IMR-90 (cell line): Measurements from ENCODE around the gene PKIG. TPM values are rescaled to one million over a fixed set of nuclear protein-coding genes. Genes with fewer than 3 reads are reported as not detected.

ENCODE experiments used
- ATAC-seq: fragments of 200-7000 bp; cut with Tn5 transposase; 2 replicates; pipeline ENCODE4 v1.9.1; 2020; ENCODE audit warnings: low read depth, mild to moderate bottlenecking, moderate library complexity
- BruUV-seq: library from RNA; stranded (reverse); fragments of 400-500 nt; replicated peaks from 2 replicates; lab custom pipeline; 2021; lab: Mats Ljungman, UMichigan
- CTCF ChIA-PET: fragments of 300-600 bp; formaldehyde crosslinking; extraction: SDS; loops from one replicate; lab custom pipeline; 2021; ENCODE audit warnings: antibody characterized with exemption; lab: Yijun Ruan, JAX
- POLR2A ChIA-PET: fragments of 300-600 bp; sonication (Branson Sonifier 250); formaldehyde crosslinking; loops from one replicate; lab custom pipeline; 2022; ENCODE audit warnings: antibody characterized with exemption; ENCODE audit not compliant: unreplicated experiment; lab: Charles Lee
- DNase-seq: peaks from one replicate; pipeline ENCODE4 v3.0.0; 2013
- H2AFZ ChIP-seq: replicated peaks from 2 replicates; pipeline ENCODE3; 2013; ENCODE audit warnings: low read length, mild to moderate bottlenecking; ENCODE audit not compliant: poor library complexity
- H2AK5ac ChIP-seq: 2 replicates; pipeline ENCODE4 v1.6.1; 2013; ENCODE audit warnings: low read depth, low read length, inconsistent platforms
- H2AK9ac ChIP-seq: replicated peaks from 2 replicates; pipeline ENCODE3; 2013; ENCODE audit warnings: mild to moderate bottlenecking, low read depth, low read length, moderate library complexity; ENCODE audit not compliant: poor library complexity
- H2BK120ac ChIP-seq: 2 replicates; pipeline ENCODE4 v1.6.1; 2013; ENCODE audit warnings: low read depth, low read length, inconsistent platforms
- H2BK15ac ChIP-seq: 3 replicates; pipeline ENCODE4 v1.6.1; 2013; ENCODE audit warnings: low read depth, low read length, inconsistent platforms
- H2BK20ac ChIP-seq: 2 replicates; pipeline ENCODE4 v1.6.1; 2013; ENCODE audit warnings: low read depth, mild to moderate bottlenecking, inconsistent platforms, low read length, moderate library complexity
- H2BK5ac ChIP-seq: 2 replicates; pipeline ENCODE4 v1.6.1; 2013; ENCODE audit warnings: mild to moderate bottlenecking, low read depth, low read length, inconsistent platforms; ENCODE audit not compliant: poor library complexity, severe bottlenecking
- H3K14ac ChIP-seq: replicated peaks from 2 replicates; pipeline ENCODE4 v1.6.1; 2013; ENCODE audit warnings: low read depth, low read length, inconsistent platforms
- H3K18ac ChIP-seq: 2 replicates; pipeline ENCODE4 v1.6.1; 2013; ENCODE audit warnings: low read depth, low read length, control low read depth
- H3K23ac ChIP-seq: 2 replicates; pipeline ENCODE4 v1.6.1; 2013; ENCODE audit warnings: low read depth, low read length, inconsistent platforms
- H3K27ac ChIP-seq: 2 replicates; pipeline ENCODE4 v1.5.1; 2013; ENCODE audit warnings: mild to moderate bottlenecking, control low read depth, low read length; ENCODE audit not compliant: insufficient read depth
- H3K27me3 ChIP-seq: 2 replicates; pipeline ENCODE4 v1.6.1; 2013; ENCODE audit warnings: low read length; ENCODE audit not compliant: control insufficient read depth, insufficient read depth
- H3K36me3 ChIP-seq: 2 replicates; pipeline ENCODE4 v1.6.1; 2013; ENCODE audit warnings: low read length, mixed read lengths; ENCODE audit not compliant: control insufficient read depth, insufficient read depth
- H3K4ac ChIP-seq: 2 replicates; pipeline ENCODE4 v1.6.1; 2013; ENCODE audit warnings: low read depth, low read length, inconsistent platforms
- H3K4me1 ChIP-seq: 2 replicates; pipeline ENCODE4 v1.6.1; 2013; ENCODE audit warnings: low read length, mixed read lengths; ENCODE audit not compliant: control insufficient read depth, insufficient read depth
- H3K4me2 ChIP-seq: 2 replicates; pipeline ENCODE4 v1.6.1; 2013; ENCODE audit warnings: low read depth, mild to moderate bottlenecking, control low read depth, low read length, moderate library complexity
- H3K4me3 ChIP-seq: 2 replicates; pipeline ENCODE4 v1.5.1; 2013; ENCODE audit warnings: low read depth, mild to moderate bottlenecking, control low read depth, low read length, moderate library complexity; ENCODE audit not compliant: insufficient read depth
- H3K56ac ChIP-seq: 2 replicates; pipeline ENCODE4 v1.6.1; 2013; ENCODE audit warnings: low read length, inconsistent platforms; ENCODE audit not compliant: insufficient read depth; ENCODE audit errors: extremely low read depth
- H3K79me1 ChIP-seq, 2 experiments: 2 replicates each; pipeline ENCODE4 v1.6.1; 2013; ENCODE audit warnings: low read length in 2 of 2, inconsistent platforms in 1 of 2, low read depth in 1 of 2
- H3K9ac ChIP-seq: 2 replicates; pipeline ENCODE4 v1.6.1; 2013; ENCODE audit warnings: low read depth, low read length, control low read depth
- H3K9me1 ChIP-seq: 2 replicates; pipeline ENCODE4 v1.6.1; 2013; ENCODE audit warnings: low read length, inconsistent platforms; ENCODE audit not compliant: insufficient read depth
- H3K9me3 ChIP-seq: 2 replicates; pipeline ENCODE4 v1.6.1; 2013; ENCODE audit warnings: low read length; ENCODE audit not compliant: control insufficient read depth, insufficient read depth
- H4K20me1 ChIP-seq: 2 replicates; pipeline ENCODE4 v1.6.1; 2013; ENCODE audit warnings: low read length, inconsistent platforms; ENCODE audit not compliant: insufficient read depth
- H4K5ac ChIP-seq: 2 replicates; pipeline ENCODE4 v1.6.1; 2013; ENCODE audit warnings: mild to moderate bottlenecking, low read depth, low read length, control low read depth
- H4K8ac ChIP-seq, 2 experiments: 2 replicates each; pipeline ENCODE4 v1.6.1; 2013; ENCODE audit warnings: low read depth in 2 of 2, low read length in 2 of 2, control low read depth in 1 of 2, inconsistent platforms in 1 of 2
- H4K91ac ChIP-seq: 2 replicates; pipeline ENCODE4 v1.6.1; 2013; ENCODE audit warnings: low read depth, low read length, inconsistent platforms; ENCODE audit not compliant: insufficient read depth
- BHLHE40 ChIP-seq: fragments of 150-350 bp; IDR thresholded peaks from 2 replicates; pipeline ENCODE4 v1.6.1; 2016; ENCODE audit warnings: mild to moderate bottlenecking, low read depth, low read length
- CEBPB ChIP-seq: IDR thresholded peaks from 2 replicates; pipeline ENCODE4 v1.6.1; 2012; ENCODE audit warnings: low read depth, low read length, improper control_type of control experiment
- CHD1 ChIP-seq: IDR thresholded peaks from 2 replicates; pipeline ENCODE4 v1.6.1; 2012; ENCODE audit warnings: low read depth, low read length, improper control_type of control experiment
- CTCF ChIP-seq: conservative IDR thresholded peaks from 2 replicates; pipeline ENCODE4 v1.5.1; 2012; ENCODE audit warnings: mild to moderate bottlenecking, low read depth, low read length, improper control_type of control experiment
- ELK1 ChIP-seq: fragments of 150-350 bp; IDR thresholded peaks from 2 replicates; pipeline ENCODE4 v1.6.1; 2016; ENCODE audit warnings: low read depth, mild to moderate bottlenecking, low read length, moderate library complexity, borderline replicate concordance
- MAFK ChIP-seq: IDR thresholded peaks from 2 replicates; pipeline ENCODE4 v1.6.1; 2012; ENCODE audit warnings: low read depth, low read length, improper control_type of control experiment
- MAZ ChIP-seq: IDR thresholded peaks from 2 replicates; pipeline ENCODE4 v1.6.1; 2012; ENCODE audit warnings: low read depth, mild to moderate bottlenecking, low read length, improper control_type of control experiment, moderate library complexity, borderline replicate concordance
- NFE2L2 ChIP-seq: fragments of 150-350 bp; IDR thresholded peaks from 2 replicates; pipeline ENCODE4 v1.6.1; 2016; ENCODE audit warnings: low read depth, mild to moderate bottlenecking, low read length
- POLR2A ChIP-seq: IDR thresholded peaks from 2 replicates; pipeline ENCODE4 v1.6.1; 2012; ENCODE audit warnings: mild to moderate bottlenecking, low read depth, low read length
- RCOR1 ChIP-seq: IDR thresholded peaks from 2 replicates; pipeline ENCODE4 v1.6.1; 2012; ENCODE audit warnings: mild to moderate bottlenecking, low read length, improper control_type of control experiment; ENCODE audit not compliant: insufficient replicate concordance
- RFX5 ChIP-seq: IDR thresholded peaks from 2 replicates; pipeline ENCODE4 v1.8.0; 2012; ENCODE audit warnings: low read depth, mild to moderate bottlenecking, low read length, moderate library complexity
- USF2 ChIP-seq: fragments of 150-350 bp; IDR thresholded peaks from 2 replicates; pipeline ENCODE4 v1.6.1; 2017; ENCODE audit warnings: mild to moderate bottlenecking, antibody characterized with exemption, low read length, low read depth
- WGBS, 2 experiments: methylation state at CpG; one replicate each; pipeline versions ENCODE4 v1.1.5 to v1.1.7; 2013; ENCODE audit warnings: missing lambda C conversion rate in 2 of 2; ENCODE audit not compliant: insufficient read length in 1 of 2; ENCODE audit errors: extremely low coverage in 2 of 2; 5-methylcytosine and 5-hydroxymethylcytosine counted together
- dilution Hi-C: fragments of 300-500 bp; cut with HindIII; formaldehyde crosslinking; loops from one replicate; pipeline ENCODE4 v1.14.3; 2018; ENCODE audit warnings: low sequenced_read_pairs; ENCODE audit not compliant: unreplicated experiment
- in situ Hi-C: fragments of 300-500 bp; cut with MboI; formaldehyde crosslinking; loops from 3 replicates; pipeline ENCODE4 v1.14.3; 2019; ENCODE audit warnings: low sequenced_read_pairs, inconsistent platforms, mixed read lengths
- intact Hi-C: fragments of 100-400 bp; cut with micrococcal nuclease; formaldehyde crosslinking; loops from 2 replicates; pipeline ENCODE4 v1.10.0; 2022
- polyA plus RNA-seq, 3 experiments: library from polyadenylated mRNA; depleted of rRNA; stranded (reverse); fragments of >200 nt; gene quantifications; 2 replicates each; pipeline ENCODE4 v1.2.3, GENCODE V29; 2012; ENCODE audit warnings: low replicate concordance in 1 of 3
- total RNA-seq: library from RNA; depleted of rRNA; stranded (reverse); fragments of >200 nt; gene quantifications from 2 replicates; pipeline ENCODE4 v1.2.3, GENCODE V29; 2012

Gene PKIG
- total and polyA plus RNA-seq, 2 of the 4 experiments (the other 2 are of a cell fraction) = 78.3 to 89.6 TPM

- dilution Hi-C loops = no loop called here
- peak overlapping the region; percentile 46 for H3K27ac ChIP-seq
- peak overlapping the region; percentile 77 for H3K4ac ChIP-seq
- peak overlapping the region; percentile 45; the same call in 2 of the 3 replicates for H2BK15ac ChIP-seq
- peak overlapping the region; percentile 43 for H2BK5ac ChIP-seq
- in situ Hi-C loops = loop anchor here (5.0 to 10.0 kb wide), 4 partner anchors 75 to 395 kb away; partner anchors contain the start of genes OSER1 and TTPAL
- no peaks in the 10 kb centered on the region for H3K9me1 ChIP-seq
- peaks cover 3% of the 10 kb centered on the region; the same call in 1 of the 2 replicates for H3K9me3 ChIP-seq
- H3K9ac ChIP-seq = peak overlapping the region; percentile 10
- H4K91ac ChIP-seq = peak overlapping the region; percentile 19
- 63% methylated on average over 9 of the region's 25 CpGs; no CpG with 5 or more reads in 1 of the 2 experiments for WGBS, 2 experiments
- H3K79me1 ChIP-seq = peaks cover 2 to 41% of the 10 kb centered on the region in 2 experiments; a peak in 2 of 4 replicates
- CTCF ChIA-PET = interaction anchor here (0.7 to 1.6 kb wide), 10 partner anchors 11 to 225 kb away, joined by 3 to 8 read pairs (median 3); no protein-coding TSS in a partner anchor
- BruUV-seq = no TSS peak
- H3K27me3 ChIP-seq = no peaks in the 10 kb centered on the region
- POLR2A ChIA-PET = no interaction called here
- peaks cover 7% of the 10 kb centered on the region for H3K36me3 ChIP-seq
- H2AK5ac ChIP-seq = peak overlapping the region; percentile 86; the same call in 1 of the 2 replicates
- DNase-seq (peak; percentile 78), ATAC-seq (peak; percentile 100)
- H3K23ac ChIP-seq = no peak overlapping the region
- peak overlapping the region; percentile 66 for H2AK9ac ChIP-seq
- peak overlapping the region; percentile 72 for H2BK20ac ChIP-seq
- intact Hi-C loops = loop anchor here (1.0 to 5.0 kb wide), 7 partner anchors 79 to 392 kb away; partner anchors contain the start of genes SERINC3 and TTPAL
- H3K4me3 ChIP-seq = no peak overlapping the region
- peak overlapping the region; percentile 72 for H2AFZ ChIP-seq
- peaks cover 3% of the 10 kb centered on the region; the same call in 1 of the 2 replicates for H4K20me1 ChIP-seq
- H3K14ac ChIP-seq = peak overlapping the region; percentile 56; the same call in 1 of the 2 replicates
- 0 out of 2 replicates have a peak overlapping the region, but pooled peaks have one; percentile 33 for H3K56ac ChIP-seq
- H3K4me2 ChIP-seq = peak overlapping the region; percentile 39; the same call in 1 of the 2 replicates
- peak overlapping the region; percentile 56 for H2BK120ac ChIP-seq
- H3K18ac ChIP-seq = peak overlapping the region; percentile 29
- H4K8ac ChIP-seq = peak overlapping the region; percentile 42 to 77
- peak overlapping the region; percentile 81 for H4K5ac ChIP-seq
- peaks cover 9% of the 10 kb centered on the region for H3K4me1 ChIP-seq
- 0 out of 2 replicates have a peak, but pooled peaks have one; percentile 9 for TF ChIP-seq NFE2L2
- TF ChIP-seq MAFK = no peak
- peak; percentile 55; the same call in 1 of the 2 replicates for TF ChIP-seq MAZ
- no peak for TF ChIP-seq RCOR1
- TF ChIP-seq CHD1 = no peak; the same call in 1 of the 2 replicates
- no peak for TF ChIP-seq ELK1
- TF ChIP-seq CEBPB = no peak
- TF ChIP-seq BHLHE40 = peak; percentile 33; the same call in 1 of the 2 replicates
- TF ChIP-seq RFX5 = no peak
- peak; percentile 99 for TF ChIP-seq CTCF
- TF ChIP-seq POLR2A = peak; percentile 64
- 0 out of 2 replicates have a peak, but pooled peaks have one; percentile 3 for TF ChIP-seq USF2
These were observed 27.3 kb downstream of the PKIG start for GRCh38 chr20:44609516-44610312.
